A673 (cell line): ENCODE data around the gene ATF6.

Experiments
- CTCF ChIP-seq: fragments of 300-800, 200-600 bp; sonication (generic); conservative IDR thresholded peaks from 2 replicates; pipeline ENCODE4 v1.5.1; 2017; ENCODE audit warnings: low read depth, mild to moderate bottlenecking, antibody characterized with exemption, low read length, moderate library complexity, mixed read lengths
- EZH2 ChIP-seq: fragments of 200-600 bp; sonication (generic); IDR thresholded peaks from 2 replicates; pipeline ENCODE4 v1.6.1; 2017; ENCODE audit warnings: borderline replicate concordance, low read depth, mild to moderate bottlenecking, mixed read lengths, antibody characterized with exemption, low read length; ENCODE audit not compliant: poor library complexity, severe bottlenecking

GRCh38 chr1:161737625-161738024, 28.5 kb upstream of the ATF6 start:
- TF ChIP-seq CTCF (no peak), EZH2 (no peak)
